D721Med (cell line): ENCODE results near the gene DCAF16.
"Not testable (repeated sequence)": the region's sequence is repeated elsewhere in the genome, so short reads cannot be mapped to it uniquely, and the experiment has no call there.

ENCODE experiments used
- DNase-seq: peaks from one replicate; pipeline ENCODE4 v3.0.0; 2011; ENCODE audit warnings: low spot score; ENCODE audit not compliant: insufficient read length
- FAIRE-seq: peaks from 2 replicates; lab custom pipeline; 2011; peaks lifted over from hg19 to GRCh38; lab: Jason Lieb, UNC
- TF ChIP-seq, protein P1 (sequence below): IDR thresholded peaks from 2 replicates; pipeline ENCODE4 v1.5.1; 2012; ENCODE audit warnings: mild to moderate bottlenecking, control low read depth; ENCODE audit not compliant: insufficient read depth; ENCODE audit errors: missing control alignments

Gene DCAF16

GRCh38 chr4:17810260-17811077 is at the start of gene DCAF16, which contains the start of gene NCAPG:
DCAF16 (minus strand) TSS chr4:17810757; CDS start chr4:17804141, 6,616 bp downstream.
NCAPG (plus strand) TSS chr4:17810979; CDS start chr4:17811078, 99 bp downstream.
- FAIRE-seq (peak; percentile 61), DNase-seq (peak; percentile 70)
- TF ChIP-seq, protein P1, sequence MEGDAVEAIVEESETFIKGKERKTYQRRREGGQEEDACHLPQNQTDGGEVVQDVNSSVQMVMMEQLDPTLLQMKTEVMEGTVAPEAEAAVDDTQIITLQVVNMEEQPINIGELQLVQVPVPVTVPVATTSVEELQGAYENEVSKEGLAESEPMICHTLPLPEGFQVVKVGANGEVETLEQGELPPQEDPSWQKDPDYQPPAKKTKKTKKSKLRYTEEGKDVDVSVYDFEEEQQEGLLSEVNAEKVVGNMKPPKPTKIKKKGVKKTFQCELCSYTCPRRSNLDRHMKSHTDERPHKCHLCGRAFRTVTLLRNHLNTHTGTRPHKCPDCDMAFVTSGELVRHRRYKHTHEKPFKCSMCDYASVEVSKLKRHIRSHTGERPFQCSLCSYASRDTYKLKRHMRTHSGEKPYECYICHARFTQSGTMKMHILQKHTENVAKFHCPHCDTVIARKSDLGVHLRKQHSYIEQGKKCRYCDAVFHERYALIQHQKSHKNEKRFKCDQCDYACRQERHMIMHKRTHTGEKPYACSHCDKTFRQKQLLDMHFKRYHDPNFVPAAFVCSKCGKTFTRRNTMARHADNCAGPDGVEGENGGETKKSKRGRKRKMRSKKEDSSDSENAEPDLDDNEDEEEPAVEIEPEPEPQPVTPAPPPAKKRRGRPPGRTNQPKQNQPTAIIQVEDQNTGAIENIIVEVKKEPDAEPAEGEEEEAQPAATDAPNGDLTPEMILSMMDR = no peak

- TF ChIP-seq, protein P1 = no peak
- DNase-seq (no peak), FAIRE-seq (peak; percentile 35)
Measured at GRCh38 chr4:17859793-17860406, 49.3 kb upstream of the DCAF16 start.

- peak; percentile 97 for FAIRE-seq
- TF ChIP-seq, protein P1 = no peak
- no peak for DNase-seq
Measured at GRCh38 chr4:17854036-17854435, 43.5 kb upstream of the DCAF16 start.

DNA sequence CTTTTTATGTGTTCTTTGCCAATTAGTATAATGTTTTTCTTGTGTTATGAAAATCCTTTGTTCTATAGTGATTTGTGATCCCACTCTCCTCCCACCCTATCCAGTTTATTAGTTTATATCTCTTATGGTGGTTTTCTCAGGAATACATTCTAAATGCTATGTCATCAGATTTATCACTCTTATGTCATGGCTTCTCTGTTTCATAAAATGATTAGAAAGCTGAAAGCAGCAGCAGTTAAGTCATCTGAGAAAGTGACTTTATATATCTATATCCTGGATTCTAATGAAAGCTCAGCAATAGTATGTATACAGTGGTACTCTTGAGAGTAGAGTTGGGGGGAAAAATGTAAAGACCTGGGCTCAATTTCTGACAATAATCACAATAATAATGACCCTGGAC is 41.4 kb upstream of the DCAF16 start:
- FAIRE-seq = no peak
- TF ChIP-seq, protein P1 = no peak

DNA sequence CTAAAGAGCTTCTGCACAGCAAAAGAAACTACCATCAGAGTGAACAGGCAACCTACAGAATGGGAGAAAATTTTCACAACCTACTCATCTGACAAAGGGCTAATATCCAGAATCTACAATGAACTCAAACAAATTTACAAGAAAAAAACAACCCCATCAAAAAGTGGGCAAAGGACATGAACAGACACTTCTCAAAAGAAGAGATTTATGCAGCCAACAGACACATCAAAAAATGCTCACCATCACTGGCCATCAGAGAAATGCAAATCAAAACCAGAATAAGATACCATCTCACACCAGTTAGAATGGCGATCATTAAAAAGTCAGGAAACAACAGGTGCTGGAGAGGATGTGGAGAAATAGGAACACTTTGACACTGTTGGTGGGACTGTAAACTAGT is 39.7 kb upstream of the DCAF16 start:
- FAIRE-seq, DNase-seq: not testable (repeated sequence)

More for the DNA sequence above, 41.4 kb upstream of the DCAF16 start:
- no peak for DNase-seq

GRCh38 chr4:17846266-17846665 is 35.7 kb upstream of the DCAF16 start:
- TF ChIP-seq, protein P1 = no peak

GRCh38 chr4:17823871-17824669 is 13.5 kb upstream of the DCAF16 start:
- no peak for FAIRE-seq
- DNase-seq = no peak
- TF ChIP-seq, protein P1 = no peak

More at GRCh38 chr4:17846266-17846665, 35.7 kb upstream of the DCAF16 start:
- FAIRE-seq = no peak
- DNase-seq = no peak
